Natural killer cell (primary cell): ENCODE measurements around the gene CASP8AP2. TPM values are rescaled to one million over a fixed set of nuclear protein-coding genes. Genes with fewer than 3 reads are reported as not detected.
A peak's percentile ranks its signal among the peaks of the same experiment; 100 is the strongest.

Experiments
- ATAC-seq, 3 donors: fragments of 150-1000 bp in 2 of 3; fragments of 200-7000 bp in 1 of 3; cut with Tn5 transposase; 1 replicate in 1 of 3; 2 replicates in 2 of 3; pipeline ENCODE4 v1.10.0; 2021; ENCODE audit warnings: mild to moderate bottlenecking in 2 of 3, moderate library complexity in 2 of 3
- DNase-seq, 2 donors: peaks; one replicate each; pipeline versions ENCODE4 v3.0.0 to v3.0.0-alpha.2; 2013 to 2021; ENCODE audit warnings: mixed read lengths in 1 of 2
- H3K27ac ChIP-seq: one replicate; pipeline ENCODE4 v1.5.1; 2013; ENCODE audit warnings: mild to moderate bottlenecking, low read length
- H3K27me3 ChIP-seq: one replicate; pipeline ENCODE4 v1.6.1; 2013; ENCODE audit warnings: low read length; ENCODE audit not compliant: control insufficient read depth, insufficient read depth
- H3K36me3 ChIP-seq: one replicate; pipeline ENCODE4 v1.6.1; 2013; ENCODE audit warnings: low read length; ENCODE audit not compliant: control insufficient read depth, insufficient read depth
- H3K4me1 ChIP-seq: one replicate; pipeline ENCODE4 v1.6.1; 2013; ENCODE audit warnings: low read length; ENCODE audit not compliant: control insufficient read depth, insufficient read depth
- H3K4me3 ChIP-seq: one replicate; pipeline ENCODE4 v1.5.1; 2013; ENCODE audit warnings: low read length
- H3K9me3 ChIP-seq: one replicate; pipeline ENCODE4 v1.6.1; 2013; ENCODE audit warnings: low read length; ENCODE audit not compliant: control insufficient read depth, insufficient read depth
- H3K27ac Mint-ChIP-seq, 2 donors: one replicate each; pipeline ENCODE4 v1.8.0; 2022; ENCODE audit warnings: mild to moderate bottlenecking in 2 of 2, mixed read lengths in 2 of 2, moderate library complexity in 1 of 2
- H3K27me3 Mint-ChIP-seq, 2 donors: one replicate each; pipeline ENCODE4 v1.8.0; 2022; ENCODE audit warnings: low read depth in 2 of 2, mixed read lengths in 2 of 2
- H3K36me3 Mint-ChIP-seq: one replicate; pipeline ENCODE4 v1.8.0; 2022; ENCODE audit warnings: mixed read lengths
- H3K4me1 Mint-ChIP-seq, 2 donors: one replicate each; pipeline ENCODE4 v1.8.0; 2022; ENCODE audit warnings: mixed read lengths in 2 of 2
- H3K4me3 Mint-ChIP-seq: one replicate; pipeline ENCODE4 v1.8.0; 2022; ENCODE audit warnings: mild to moderate bottlenecking, moderate library complexity, mixed read lengths
- H3K9me3 Mint-ChIP-seq, 2 donors: one replicate each; pipeline ENCODE4 v1.8.0; 2022; ENCODE audit warnings: mixed read lengths in 2 of 2
- CTCF ChIP-seq: fragments of 200-600 bp; IDR thresholded peaks from one replicate; pipeline ENCODE4 v1.8.0; 2022; ENCODE audit warnings: antibody characterized with exemption
- WGBS: methylation state at CpG from one replicate; pipeline ENCODE4 v1.1.7; 2013; ENCODE audit warnings: missing lambda C conversion rate; ENCODE audit not compliant: insufficient coverage; 5-methylcytosine and 5-hydroxymethylcytosine counted together
- intact Hi-C: fragments of 100-400 bp; cut with micrococcal nuclease; formaldehyde crosslinking; loops from one replicate; pipeline ENCODE4 v1.14.2; 2022
- total RNA-seq, 4 donors: library from RNA; stranded (reverse); fragments of 120-200 nt in 1 of 4; gene quantifications; one replicate each; pipeline versions ENCODE4 v1.2.3 to v1.2.4, GENCODE V29; 2013 to 2022

Gene CASP8AP2
- total RNA-seq, 3 donors from 2014 or later (not counting 1 experiment from before 2014, with no cell fraction given) = 24.3 to 31.8 (median 25.4) TPM

- Mint-ChIP-seq H3K36me3 (peaks cover 24% of the 10 kb centered on the region), H3K9me3 (no peaks in the 10 kb centered on the region), H3K4me1 (no peaks in the 10 kb centered on the region), H3K27me3 (no peaks in the 10 kb centered on the region), H3K4me3 (no peak overlapping the region), H3K27ac (no peak overlapping the region)
- Histone ChIP-seq H3K4me1 (no peaks in the 10 kb centered on the region), H3K36me3 (peaks cover 71% of the 10 kb centered on the region), H3K4me3 (no peak overlapping the region), H3K9me3 (no peaks in the 10 kb centered on the region), H3K27me3 (no peaks in the 10 kb centered on the region), H3K27ac (no peak overlapping the region)
- no CpG with 5 or more reads among the region's 1 CpG for WGBS
- TF ChIP-seq CTCF = no peak
- intact Hi-C loops = no loop called here
- DNase-seq (no peak), ATAC-seq (no peak)
Observed at GRCh38 chr6:89858041-89858440, 28.4 kb downstream of the CASP8AP2 start.

GRCh38 chr6:89859744-89860143, 30.1 kb downstream of the CASP8AP2 start:
- Mint-ChIP-seq H3K4me1 (no peaks in the 10 kb centered on the region), H3K4me3 (no peak overlapping the region), H3K36me3 (peaks cover 24% of the 10 kb centered on the region), H3K27me3 (no peaks in the 10 kb centered on the region), H3K9me3 (no peaks in the 10 kb centered on the region), H3K27ac (no peak overlapping the region)
- DNase-seq (no peak), ATAC-seq (no peak)
- WGBS = 80% methylated on average over 4 of the region's 4 CpGs
- Histone ChIP-seq H3K4me3 (no peak overlapping the region), H3K9me3 (no peaks in the 10 kb centered on the region), H3K27ac (no peak overlapping the region), H3K27me3 (no peaks in the 10 kb centered on the region), H3K4me1 (no peaks in the 10 kb centered on the region), H3K36me3 (peaks cover 66% of the 10 kb centered on the region)
- intact Hi-C loops = no loop called here
- TF ChIP-seq CTCF = no peak

GRCh38 chr6:89862273-89862672, 32.6 kb downstream of the CASP8AP2 start:
- no peaks in the 10 kb centered on the region for H3K9me3 Mint-ChIP-seq
- 77% methylated on average over 5 of the region's 5 CpGs for WGBS
- no peak overlapping the region for H3K27ac ChIP-seq
- DNase-seq (no peak), ATAC-seq (peak in 1 of 3 donors; percentile 65)
- peaks cover 39% of the 10 kb centered on the region for H3K36me3 Mint-ChIP-seq
- H3K36me3 ChIP-seq = peaks cover 55% of the 10 kb centered on the region
- H3K4me1 Mint-ChIP-seq = no peaks in the 10 kb centered on the region
- intact Hi-C loops = no loop called here
- no peak for TF ChIP-seq CTCF
- H3K4me3 ChIP-seq = no peak overlapping the region
- no peak overlapping the region for H3K4me3 Mint-ChIP-seq
- no peaks in the 10 kb centered on the region for H3K27me3 ChIP-seq
- no peak overlapping the region for H3K27ac Mint-ChIP-seq
- H3K27me3 Mint-ChIP-seq = no peaks in the 10 kb centered on the region
- no peaks in the 10 kb centered on the region for H3K9me3 ChIP-seq
- H3K4me1 ChIP-seq = no peaks in the 10 kb centered on the region

- H3K27ac ChIP-seq = no peak overlapping the region
- Mint-ChIP-seq H3K36me3 (peaks cover 44% of the 10 kb centered on the region), H3K27ac (no peak overlapping the region), H3K4me3 (no peak overlapping the region), H3K9me3 (no peaks in the 10 kb centered on the region), H3K27me3 (no peaks in the 10 kb centered on the region), H3K4me1 (no peaks in the 10 kb centered on the region)
- ATAC-seq = peak in 1 of 3 donors; percentile 62
- no peaks in the 10 kb centered on the region for H3K9me3 ChIP-seq
- no peak for DNase-seq
- H3K36me3 ChIP-seq = peaks cover 57% of the 10 kb centered on the region
- H3K4me1 ChIP-seq = no peaks in the 10 kb centered on the region
- intact Hi-C loops = no loop called here
- H3K27me3 ChIP-seq = no peaks in the 10 kb centered on the region
- no peak overlapping the region for H3K4me3 ChIP-seq
- no peak for TF ChIP-seq CTCF
- 100% methylated on average over 1 of the region's 2 CpGs for WGBS
Observed at GRCh38 chr6:89862698-89863097, 33.0 kb downstream of the CASP8AP2 start.
